Measurements from ENCODE around the gene MLNR.

Gene MLNR

GRCh38 chr13:49220036-49220855 lies at the start of gene MLNR:
TSS of gene MLNR (plus strand) at chr13:49220338. CDS start at chr13:49220338, 0 bp downstream.
- peak; percentile 59 for DNase-seq

GRCh38 chr13:49171359-49171758 lies 48.8 kb upstream of the MLNR start:
- DNase-seq: no peak

GRCh38 chr13:49183672-49184325 lies 36.3 kb upstream of the MLNR start:
- DNase-seq: no peak

GRCh38 chr13:49184621-49185020 lies 35.5 kb upstream of the MLNR start:
- no peak for DNase-seq

- no peak for DNase-seq
Measured at GRCh38 chr13:49185264-49185663, 34.9 kb upstream of the MLNR start.

GRCh38 chr13:49190901-49191300 lies 29.2 kb upstream of the MLNR start:
- DNase-seq: no peak

GRCh38 chr13:49206641-49207040 lies 13.5 kb upstream of the MLNR start:
- DNase-seq: no peak

GRCh38 chr13:49208619-49209018 lies 11.5 kb upstream of the MLNR start:
- no peak for DNase-seq

- DNase-seq: no peak
Measured at GRCh38 chr13:49210114-49210513, 10.0 kb upstream of the MLNR start.

GRCh38 chr13:49210669-49211068 lies 9.5 kb upstream of the MLNR start:
- no peak for DNase-seq

- DNase-seq: no peak
Measured at GRCh38 chr13:49213539-49213938, 6.6 kb upstream of the MLNR start.

GRCh38 chr13:49213997-49214916 lies 5.9 kb upstream of the MLNR start:
- no peak for DNase-seq

- DNase-seq: peak; percentile 32
Measured at GRCh38 chr13:49214917-49215376, 5.2 kb upstream of the MLNR start.

- no peak for DNase-seq
Measured at GRCh38 chr13:49216334-49216733, 3.8 kb upstream of the MLNR start.

- DNase-seq: no peak
Measured at GRCh38 chr13:49217962-49218492, 2.1 kb upstream of the MLNR start.

GRCh38 chr13:49218493-49219051 lies 1.6 kb upstream of the MLNR start:
- no peak for DNase-seq

GRCh38 chr13:49219647-49220035 lies 497 bp upstream of the MLNR start:
- no peak for DNase-seq

- peak; percentile 24 for DNase-seq
Measured at GRCh38 chr13:49220856-49221589, 885 bp downstream of the MLNR start.

- DNase-seq: no peak
Measured at GRCh38 chr13:49221590-49221965, 1.4 kb downstream of the MLNR start.

GRCh38 chr13:49225223-49226042 lies 5.3 kb downstream of the MLNR start:
- no peak for DNase-seq

- no peak for DNase-seq
Measured at GRCh38 chr13:49226613-49227012, 6.5 kb downstream of the MLNR start.

Data from activated T-cell treated with anti-CD3 and anti-CD28 coated beads, Interleukin-2, amount 50 U/mL, for 1 hour (primary cell).